Skeletal muscle tissue (tissue), 4 donors: ENCODE measurements around the gene FAM110A. TPM values are rescaled to one million over a fixed set of nuclear protein-coding genes. Genes with fewer than 3 reads are reported as not detected.
"Not testable (repeated sequence)": the region's sequence is repeated elsewhere in the genome, so short reads cannot be mapped to it uniquely, and the experiment has no call there.

Experiments used
- H3K27ac ChIP-seq: one replicate; pipeline ENCODE4 v1.7.0; 2013; ENCODE audit warnings: mild to moderate bottlenecking, low read depth, low read length, inconsistent platforms
- H3K27me3 ChIP-seq, 3 donors: one replicate each; pipeline ENCODE4 v1.7.0; 2013; ENCODE audit warnings: low read length in 3 of 3; ENCODE audit not compliant: control insufficient read depth in 3 of 3, insufficient read depth in 3 of 3
- H3K36me3 ChIP-seq, 3 donors: one replicate each; pipeline ENCODE4 v1.7.0; 2013; ENCODE audit warnings: low read length in 3 of 3; ENCODE audit not compliant: control insufficient read depth in 3 of 3, insufficient read depth in 3 of 3
- H3K4me1 ChIP-seq, 3 donors: one replicate each; pipeline ENCODE4 v1.7.0; 2013; ENCODE audit warnings: low read length in 3 of 3, mild to moderate bottlenecking in 3 of 3; ENCODE audit not compliant: control insufficient read depth in 3 of 3, insufficient read depth in 3 of 3
- H3K4me3 ChIP-seq, 3 donors: one replicate each; pipeline ENCODE4 v1.7.0; 2013; ENCODE audit warnings: low read length in 3 of 3
- H3K9ac ChIP-seq, 3 donors: one replicate each; pipeline ENCODE4 v1.7.0; 2013; ENCODE audit warnings: low read length in 3 of 3, mild to moderate bottlenecking in 3 of 3, moderate library complexity in 2 of 3, low read depth in 1 of 3
- H3K9me3 ChIP-seq, 3 donors: one replicate each; pipeline ENCODE4 v1.7.0; 2013; ENCODE audit warnings: low read length in 3 of 3; ENCODE audit not compliant: control insufficient read depth in 3 of 3
- total RNA-seq: library from RNA; depleted of rRNA; stranded (reverse); fragments of >200 nt; gene quantifications from one replicate; pipeline ENCODE4 v1.2.3, GENCODE V29; 2014
- donor health status: Osteomylitis.

FAM110A gene
- 7.3 TPM for total RNA-seq

DNA sequence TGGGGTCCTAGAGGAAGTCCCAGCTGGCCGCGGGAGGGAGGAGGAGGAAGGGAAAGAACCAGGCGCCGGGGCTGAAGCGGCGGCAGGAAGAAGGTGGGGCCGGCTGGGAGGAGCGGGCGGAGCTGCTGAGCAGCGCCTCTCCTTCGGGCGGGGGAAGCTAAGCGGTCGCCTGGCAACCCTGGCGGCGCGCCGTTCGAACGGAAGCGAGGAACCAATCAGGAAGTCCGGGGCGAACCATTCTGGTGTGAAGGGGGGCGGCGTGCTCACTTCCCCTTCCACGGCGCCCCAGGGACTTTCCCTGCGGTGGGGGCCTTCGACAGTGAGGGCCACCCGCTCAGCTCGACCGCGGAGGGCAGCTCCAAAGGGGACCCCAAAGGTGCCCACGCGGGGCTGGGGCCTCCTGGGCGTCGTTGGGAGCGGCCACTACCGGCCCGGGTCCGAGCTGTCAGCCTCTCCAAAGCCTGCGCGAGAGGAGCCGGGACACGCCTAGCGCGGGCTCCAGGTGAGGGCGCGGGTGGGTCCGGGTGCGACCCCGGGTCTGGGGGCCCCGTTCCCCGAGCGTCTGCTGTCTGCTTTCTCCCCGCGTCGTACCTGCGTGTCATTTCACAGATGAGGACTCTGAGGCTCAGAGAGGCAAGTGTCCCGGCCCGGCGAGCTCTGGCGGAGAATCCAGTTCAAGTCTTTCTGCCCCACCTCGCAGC is at the start of gene FAM110A:
Gene FAM110A, plus strand, starts transcription at position 266 of the 701 bp plus-strand sequence. CDS start 11,090 bp downstream, outside the sequence.
- H3K4me1 ChIP-seq: peaks cover 19 to 43% (median 31%) of the 10 kb centered on the region in 3 donors

DNA sequence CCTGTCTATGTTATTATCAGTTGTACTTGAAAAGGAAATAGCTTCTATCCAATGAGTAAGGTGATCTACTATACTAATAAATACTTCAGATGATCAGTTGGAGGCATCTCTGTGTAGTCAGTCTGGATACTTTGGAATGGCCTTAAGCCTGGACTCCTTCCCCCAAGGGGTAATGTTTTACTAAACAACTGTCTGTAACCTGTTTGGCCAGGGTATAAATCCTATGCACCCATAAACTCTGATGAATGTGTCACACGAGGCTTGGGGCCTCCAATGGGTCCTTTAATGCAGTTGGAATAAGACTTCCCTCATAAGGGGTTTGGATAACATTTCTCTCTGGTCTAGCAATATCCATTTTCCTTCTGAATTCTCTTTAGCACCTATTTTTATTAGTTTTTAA is 45.7 kb upstream of the FAM110A start:
- Histone ChIP-seq H3K4me3 (no peak overlapping the region), H3K4me1 (no peaks in the 10 kb centered on the region), H3K27ac (no peak overlapping the region), H3K27me3 (peaks cover 0 to 4% (median 0%) of the 10 kb centered on the region in 3 donors), H3K9me3 (peaks cover 0 to 3% (median 0%) of the 10 kb centered on the region in 3 donors), H3K36me3 (no peaks in the 10 kb centered on the region), H3K9ac (no peak overlapping the region)

More for the DNA sequence above, at the start of gene FAM110A:
- H3K36me3 ChIP-seq: no peaks in the 10 kb centered on the region
- H3K9ac ChIP-seq: peak within 1 kb of the TSS; percentile 76 to 94 (median 84)
- H3K27ac ChIP-seq: peak within 1 kb of the TSS; percentile 78
- peaks cover 0 to 2% (median 0%) of the 10 kb centered on the region in 3 donors for H3K9me3 ChIP-seq
- no peaks in the 10 kb centered on the region for H3K27me3 ChIP-seq
- peak within 1 kb of the TSS; percentile 78 to 83 (median 81) for H3K4me3 ChIP-seq

DNA sequence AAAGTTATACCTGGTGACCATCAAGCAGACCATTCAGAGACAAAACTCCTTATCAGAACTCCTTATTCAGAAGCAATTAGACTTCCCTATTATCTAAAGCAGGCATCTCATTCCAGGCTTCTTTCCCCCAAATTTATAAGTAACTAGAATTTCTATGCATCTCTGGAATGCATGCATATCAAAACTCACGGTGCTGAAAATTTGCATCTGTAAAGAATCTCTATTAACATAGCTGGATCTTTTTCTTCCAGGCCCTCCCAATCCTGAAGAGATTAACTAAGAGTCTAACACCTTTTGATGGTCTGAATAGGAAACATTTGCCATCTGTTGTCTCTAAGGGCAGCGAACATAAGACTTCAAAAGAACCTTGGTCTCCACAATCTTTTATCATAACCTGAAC is 42.5 kb upstream of the FAM110A start:
- Histone ChIP-seq H3K4me3 (no peak overlapping the region), H3K9me3 (peaks cover 0 to 2% (median 0%) of the 10 kb centered on the region in 3 donors), H3K27ac (no peak overlapping the region), H3K4me1 (no peaks in the 10 kb centered on the region), H3K27me3 (peaks cover 0 to 4% (median 0%) of the 10 kb centered on the region in 3 donors), H3K9ac (no peak overlapping the region), H3K36me3 (no peaks in the 10 kb centered on the region)

DNA sequence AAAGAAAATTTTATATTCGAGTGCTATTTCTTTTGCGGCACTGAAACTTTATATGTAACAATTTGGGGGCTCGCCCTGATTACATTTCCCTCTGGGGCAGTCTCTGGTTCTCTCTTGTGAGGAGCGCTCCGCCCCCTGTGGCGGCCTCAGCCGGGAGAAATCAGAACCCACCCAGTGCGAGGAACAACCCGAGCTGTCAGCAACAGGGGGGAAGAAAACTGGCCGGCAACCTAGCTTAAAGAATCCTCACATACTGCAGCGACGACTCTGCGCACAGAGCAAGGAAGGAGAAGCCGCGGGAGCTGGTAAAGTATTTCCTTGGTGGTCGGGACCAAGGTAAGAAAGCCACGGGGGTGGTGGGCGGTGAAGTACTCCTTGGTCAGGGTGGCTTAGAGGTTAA is 41.3 kb upstream of the FAM110A start:
- Histone ChIP-seq H3K27ac (no peak overlapping the region), H3K9me3 (peaks cover 0 to 2% (median 0%) of the 10 kb centered on the region in 3 donors), H3K4me3 (no peak overlapping the region), H3K4me1 (no peaks in the 10 kb centered on the region), H3K9ac (no peak overlapping the region), H3K36me3 (no peaks in the 10 kb centered on the region), H3K27me3 (no peaks in the 10 kb centered on the region)

DNA sequence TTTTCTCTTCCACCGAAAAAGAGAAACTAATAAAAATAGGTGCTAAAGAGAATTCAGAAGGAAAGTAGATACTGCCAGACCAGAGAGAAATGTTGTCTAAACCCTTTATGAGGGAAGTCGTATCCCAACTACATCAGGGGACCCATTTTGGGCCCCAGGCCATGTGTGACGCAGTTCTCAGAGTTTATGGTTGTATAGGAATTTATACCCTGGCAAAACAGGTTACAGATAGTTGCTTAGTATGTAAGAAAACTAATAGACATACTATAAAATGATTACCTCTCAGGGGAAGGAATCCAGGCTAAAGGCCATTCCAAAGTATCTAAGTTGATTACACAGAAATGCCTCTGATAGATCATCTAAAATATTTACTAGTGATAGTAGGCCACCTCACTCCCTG is 36.6 kb upstream of the FAM110A start:
- Histone ChIP-seq H3K9ac (no peak overlapping the region), H3K4me1 (no peaks in the 10 kb centered on the region), H3K4me3 (no peak overlapping the region), H3K36me3 (no peaks in the 10 kb centered on the region), H3K27me3 (peaks cover 0 to 9% (median 5%) of the 10 kb centered on the region in 3 donors), H3K9me3 (peaks cover 0 to 2% (median 0%) of the 10 kb centered on the region in 3 donors), H3K27ac (no peak overlapping the region)

DNA sequence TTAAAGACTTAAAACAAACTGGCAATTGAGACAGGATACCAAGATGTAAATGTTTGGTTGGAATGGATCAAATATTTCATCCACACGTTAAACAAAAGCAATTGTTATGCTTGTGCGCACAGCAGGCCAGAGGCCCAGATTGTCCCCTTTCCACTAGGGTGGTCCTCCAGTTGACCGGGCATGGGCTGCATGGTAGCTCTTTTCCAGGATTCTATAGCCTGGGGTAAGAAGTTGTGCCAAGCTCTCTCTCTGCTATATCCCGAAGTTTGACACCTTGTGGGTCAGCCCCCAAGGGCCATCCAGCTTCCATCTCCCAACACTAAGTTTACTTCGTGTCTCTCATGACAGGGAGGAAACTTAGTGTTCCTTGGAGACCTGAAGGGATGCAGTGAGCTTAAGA is 34.8 kb upstream of the FAM110A start:
- H3K4me1 ChIP-seq, H3K27ac ChIP-seq, H3K9me3 ChIP-seq, H3K4me3 ChIP-seq, H3K36me3 ChIP-seq, H3K9ac ChIP-seq, H3K27me3 ChIP-seq: not testable (repeated sequence)

DNA sequence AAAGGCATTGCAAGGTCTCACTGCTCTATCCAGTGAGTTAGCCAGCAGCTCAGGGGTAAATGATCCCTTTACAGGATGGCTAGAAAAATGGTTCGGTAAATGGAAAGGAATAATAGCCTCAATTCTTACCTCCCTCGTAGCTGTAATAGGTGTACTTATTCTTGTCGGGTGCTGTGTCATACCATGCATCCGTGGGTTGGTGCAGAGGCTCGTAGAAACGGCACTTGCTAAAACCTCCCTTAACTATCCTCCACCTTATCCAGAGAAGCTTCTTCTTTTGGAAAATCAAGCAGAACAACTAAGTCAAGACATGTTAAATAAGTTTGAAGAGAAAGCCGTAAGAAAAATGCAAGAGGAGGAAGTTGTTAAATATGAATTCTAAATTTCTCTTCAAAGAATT is 33.5 kb upstream of the FAM110A start:
- not testable (repeated sequence) for H3K9me3 ChIP-seq, H3K9ac ChIP-seq, H3K27me3 ChIP-seq, H3K36me3 ChIP-seq, H3K4me3 ChIP-seq, H3K27ac ChIP-seq, H3K4me1 ChIP-seq

DNA sequence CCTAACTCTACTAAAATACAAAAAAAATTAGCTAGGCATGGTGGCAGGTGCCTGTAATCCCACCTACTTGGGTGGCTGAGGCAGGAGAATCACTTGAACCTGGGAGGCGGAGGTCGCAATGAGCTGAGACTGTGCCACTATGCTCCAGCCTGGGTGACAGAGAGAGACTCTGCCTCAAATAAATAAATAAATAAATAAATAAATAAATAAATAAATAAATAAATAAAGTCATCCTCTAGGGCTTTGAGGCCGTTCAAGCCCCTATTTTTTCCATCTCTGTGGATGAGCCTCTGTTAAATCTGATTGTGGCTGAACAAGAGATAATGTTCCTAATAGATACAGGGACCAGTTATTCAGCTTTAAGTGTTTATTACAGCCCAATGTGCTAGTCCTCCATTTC is 31.8 kb upstream of the FAM110A start:
- no peak overlapping the region for H3K9ac ChIP-seq
- H3K9me3 ChIP-seq: peaks cover 0 to 5% (median 0%) of the 10 kb centered on the region in 3 donors
- H3K27me3 ChIP-seq: peaks cover 0 to 9% (median 9%) of the 10 kb centered on the region in 3 donors
- no peak overlapping the region for H3K4me3 ChIP-seq
- H3K36me3 ChIP-seq: no peaks in the 10 kb centered on the region
- H3K27ac ChIP-seq: no peak overlapping the region
- H3K4me1 ChIP-seq: no peaks in the 10 kb centered on the region

DNA sequence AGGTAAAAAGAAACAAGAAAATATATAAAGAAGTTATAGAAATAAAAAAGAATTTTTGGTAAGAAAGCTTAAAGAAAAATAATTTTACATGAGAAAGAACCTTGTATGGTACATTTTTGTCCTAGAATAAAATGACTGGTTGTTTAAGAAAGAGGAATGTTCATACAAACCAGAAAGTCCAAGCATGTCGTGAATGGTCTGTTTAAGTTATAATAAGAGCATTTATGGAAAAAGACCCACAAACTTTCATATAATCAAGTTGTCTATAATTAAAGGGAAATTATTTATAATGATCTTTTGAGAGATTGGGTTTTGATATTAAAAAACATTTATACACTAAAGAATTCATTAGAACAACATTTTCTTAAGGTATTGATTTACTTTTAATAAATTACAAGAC is 27.8 kb upstream of the FAM110A start:
- no peaks in the 10 kb centered on the region for H3K4me1 ChIP-seq
- no peak overlapping the region for H3K27ac ChIP-seq
- no peak overlapping the region for H3K9ac ChIP-seq
- H3K27me3 ChIP-seq: peaks cover 0 to 13% (median 11%) of the 10 kb centered on the region in 3 donors
- peaks cover 0 to 5% (median 0%) of the 10 kb centered on the region in 3 donors for H3K9me3 ChIP-seq
- no peak overlapping the region for H3K4me3 ChIP-seq
- H3K36me3 ChIP-seq: no peaks in the 10 kb centered on the region

DNA sequence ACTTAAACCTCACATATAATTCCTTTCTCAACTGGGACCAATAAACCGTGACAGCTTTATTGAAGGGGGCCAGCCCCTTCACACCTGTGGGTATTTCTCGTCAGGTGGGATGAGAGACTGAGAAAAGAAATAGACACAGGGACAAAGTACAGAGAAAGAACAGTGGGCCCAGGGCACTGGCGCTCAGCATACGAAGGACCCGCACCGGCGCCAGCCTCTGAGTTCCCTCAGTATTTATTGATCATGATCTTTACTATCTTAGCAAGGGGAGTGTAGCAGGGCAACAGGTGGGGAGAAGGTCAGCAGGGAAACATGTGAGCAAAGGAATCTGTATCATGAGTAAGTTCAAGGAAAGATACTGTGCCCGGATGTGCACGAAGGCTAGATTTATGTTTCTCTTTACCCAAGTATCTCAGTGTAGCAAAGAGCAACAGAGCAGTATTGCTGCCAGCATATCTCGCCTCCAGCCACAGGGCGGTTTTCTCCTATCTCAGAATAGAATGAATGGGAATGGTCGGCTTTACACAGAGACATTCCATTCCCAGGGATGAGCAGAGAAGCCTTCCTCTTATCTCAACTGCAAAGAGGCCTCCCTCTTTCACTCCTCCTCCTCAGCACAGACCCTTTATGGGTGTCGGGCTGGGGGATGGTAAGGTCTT is 21.6 kb upstream of the FAM110A start:
- not testable (repeated sequence) for H3K36me3 ChIP-seq, H3K4me3 ChIP-seq, H3K9ac ChIP-seq, H3K27ac ChIP-seq, H3K4me1 ChIP-seq, H3K9me3 ChIP-seq
- peaks cover 6 to 24% (median 13%) of the 10 kb centered on the region in 3 donors for H3K27me3 ChIP-seq
